ENCODE measurements around the gene ROBO1. TPM values are rescaled to one million over a fixed set of nuclear protein-coding genes. Genes with fewer than 3 reads are reported as not detected.

ROBO1 gene
- total RNA-seq, 1 donor from 2014 or later, result 169 TPM

DNA sequence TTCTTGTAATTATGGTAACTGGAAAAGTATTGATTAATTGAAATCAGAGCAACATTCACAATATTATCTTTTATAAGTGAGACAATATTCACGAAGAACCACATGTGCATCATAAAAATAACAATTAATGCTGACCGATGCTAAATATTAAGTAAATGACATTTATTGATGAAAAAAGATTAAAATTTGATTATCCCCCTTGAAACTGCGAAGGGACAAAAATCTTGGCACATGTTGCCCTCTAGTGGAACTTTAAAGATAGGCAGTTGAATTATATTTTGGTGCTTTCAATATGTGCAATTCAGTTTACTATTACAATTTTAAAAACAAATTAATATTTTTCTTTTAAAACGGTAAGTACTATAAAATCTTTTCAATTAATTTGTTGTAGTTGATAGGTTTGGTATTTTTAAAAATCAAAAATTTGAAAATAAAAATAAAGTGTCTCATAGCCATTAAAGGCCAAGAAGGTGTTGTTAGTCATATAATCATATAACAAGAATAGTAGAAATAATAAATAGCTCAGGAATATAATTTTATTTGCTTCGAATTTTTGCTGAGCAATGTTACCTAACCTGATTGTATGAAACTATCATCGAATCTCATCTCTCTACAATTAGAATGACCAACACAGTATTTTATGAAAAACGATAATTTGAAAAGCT, 270.2 kb downstream of the ROBO1 start:
- H3K4me1 Mint-ChIP-seq, result no peaks in the 10 kb centered on the region
- TF ChIP-seq EZH2phosphoT487 (IDR thresholded peaks at IDR 0.05), result no peak
- no peak for TF ChIP-seq EZH2 (IDR thresholded peaks at IDR 0.05)
- TF ChIP-seq, protein P1, sequence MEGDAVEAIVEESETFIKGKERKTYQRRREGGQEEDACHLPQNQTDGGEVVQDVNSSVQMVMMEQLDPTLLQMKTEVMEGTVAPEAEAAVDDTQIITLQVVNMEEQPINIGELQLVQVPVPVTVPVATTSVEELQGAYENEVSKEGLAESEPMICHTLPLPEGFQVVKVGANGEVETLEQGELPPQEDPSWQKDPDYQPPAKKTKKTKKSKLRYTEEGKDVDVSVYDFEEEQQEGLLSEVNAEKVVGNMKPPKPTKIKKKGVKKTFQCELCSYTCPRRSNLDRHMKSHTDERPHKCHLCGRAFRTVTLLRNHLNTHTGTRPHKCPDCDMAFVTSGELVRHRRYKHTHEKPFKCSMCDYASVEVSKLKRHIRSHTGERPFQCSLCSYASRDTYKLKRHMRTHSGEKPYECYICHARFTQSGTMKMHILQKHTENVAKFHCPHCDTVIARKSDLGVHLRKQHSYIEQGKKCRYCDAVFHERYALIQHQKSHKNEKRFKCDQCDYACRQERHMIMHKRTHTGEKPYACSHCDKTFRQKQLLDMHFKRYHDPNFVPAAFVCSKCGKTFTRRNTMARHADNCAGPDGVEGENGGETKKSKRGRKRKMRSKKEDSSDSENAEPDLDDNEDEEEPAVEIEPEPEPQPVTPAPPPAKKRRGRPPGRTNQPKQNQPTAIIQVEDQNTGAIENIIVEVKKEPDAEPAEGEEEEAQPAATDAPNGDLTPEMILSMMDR (IDR thresholded peaks at IDR 0.05), result peak; percentile 90
- no peak overlapping the region for H3K4me3 Mint-ChIP-seq
- no peaks in the 10 kb centered on the region for H3K36me3 ChIP-seq
- no peaks in the 10 kb centered on the region for H3K9me3 ChIP-seq (ENCODE audit: low read depth)
- no peak overlapping the region for H3K9ac ChIP-seq
- H3K27me3 Mint-ChIP-seq (ENCODE audit: insufficient read depth, low read depth), result no peaks in the 10 kb centered on the region
- H3K36me3 Mint-ChIP-seq, result no peaks in the 10 kb centered on the region
- no peaks in the 10 kb centered on the region for H3K4me1 ChIP-seq
- H3K27me3 ChIP-seq, result no peaks in the 10 kb centered on the region
- H4K20me1 ChIP-seq (ENCODE audit: low read depth), result no peaks in the 10 kb centered on the region
- no peak overlapping the region for H3K27ac ChIP-seq
- no peak overlapping the region for H2AFZ ChIP-seq (replicated peaks)
- no peak overlapping the region for H3K4me2 ChIP-seq
- no peak overlapping the region for H3K27ac Mint-ChIP-seq
- peaks cover 7% of the 10 kb centered on the region for H3K9me3 Mint-ChIP-seq
- no peaks in the 10 kb centered on the region for H3F3A ChIP-seq (ENCODE audit: low read depth)
- no peak overlapping the region for H3K4me3 ChIP-seq
- H3K79me2 ChIP-seq (ENCODE audit: low read depth), result no peaks in the 10 kb centered on the region
- peak; percentile 22 for DNase-seq (ENCODE audit: low spot score)

DNA sequence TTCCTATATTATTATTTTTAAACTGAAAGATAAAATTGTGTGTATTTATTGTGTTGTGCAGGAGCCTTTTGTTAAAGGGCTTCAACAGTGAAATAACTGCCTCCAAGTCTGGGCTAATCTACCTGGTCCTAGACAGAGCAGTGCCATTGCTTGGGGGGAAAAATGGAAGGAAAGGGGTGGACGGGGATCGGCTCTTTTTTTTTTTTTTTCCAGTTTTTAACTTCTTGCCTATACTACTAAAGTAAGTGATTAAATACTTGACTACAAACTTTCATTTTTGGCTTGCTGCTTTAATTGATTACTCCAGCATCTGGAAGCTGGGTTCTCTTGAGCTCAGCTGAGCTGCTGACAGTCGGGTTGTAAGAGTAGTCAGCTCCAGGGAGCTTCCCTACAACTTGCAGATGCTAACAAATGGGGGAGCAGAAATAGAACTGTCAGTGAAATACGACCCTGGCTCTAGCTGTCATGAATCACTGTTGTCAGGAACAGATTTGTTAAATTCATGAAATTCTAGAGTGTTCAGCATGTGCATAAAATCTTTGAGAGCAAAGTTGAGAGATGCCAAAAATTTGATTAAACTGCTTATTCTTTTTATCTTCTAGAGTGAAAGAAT, 276.7 kb downstream of the ROBO1 start:
- Mint-ChIP-seq H3K9me3 (no peaks in the 10 kb centered on the region), H3K27me3 (ENCODE audit: insufficient read depth, low read depth) (no peaks in the 10 kb centered on the region), H3K36me3 (no peaks in the 10 kb centered on the region), H3K4me3 (no peak overlapping the region), H3K27ac (peak overlapping the region; percentile 21), H3K4me1 (peaks cover 10% of the 10 kb centered on the region)
- no peak for TF ChIP-seq EZH2 (IDR thresholded peaks at IDR 0.05)
- TF ChIP-seq, protein P1 (IDR thresholded peaks at IDR 0.05), result no peak
- TF ChIP-seq EZH2phosphoT487 (IDR thresholded peaks at IDR 0.05), result no peak
- no peaks in the 10 kb centered on the region for H3K36me3 ChIP-seq
- H3K9me3 ChIP-seq (ENCODE audit: low read depth), result no peaks in the 10 kb centered on the region
- H3K9ac ChIP-seq, result no peak overlapping the region
- peak; percentile 16 for DNase-seq (ENCODE audit: low spot score)
- no peak overlapping the region for H3K27ac ChIP-seq
- H3K4me3 ChIP-seq, result no peak overlapping the region
- peaks cover 5% of the 10 kb centered on the region for H3K4me1 ChIP-seq
- no peaks in the 10 kb centered on the region for H3K79me2 ChIP-seq (ENCODE audit: low read depth)
- H4K20me1 ChIP-seq (ENCODE audit: low read depth), result no peaks in the 10 kb centered on the region
- H3F3A ChIP-seq (ENCODE audit: low read depth), result peaks cover 8% of the 10 kb centered on the region
- H2AFZ ChIP-seq (replicated peaks), result no peak overlapping the region
- no peaks in the 10 kb centered on the region for H3K27me3 ChIP-seq
- no peak overlapping the region for H3K4me2 ChIP-seq

DNA sequence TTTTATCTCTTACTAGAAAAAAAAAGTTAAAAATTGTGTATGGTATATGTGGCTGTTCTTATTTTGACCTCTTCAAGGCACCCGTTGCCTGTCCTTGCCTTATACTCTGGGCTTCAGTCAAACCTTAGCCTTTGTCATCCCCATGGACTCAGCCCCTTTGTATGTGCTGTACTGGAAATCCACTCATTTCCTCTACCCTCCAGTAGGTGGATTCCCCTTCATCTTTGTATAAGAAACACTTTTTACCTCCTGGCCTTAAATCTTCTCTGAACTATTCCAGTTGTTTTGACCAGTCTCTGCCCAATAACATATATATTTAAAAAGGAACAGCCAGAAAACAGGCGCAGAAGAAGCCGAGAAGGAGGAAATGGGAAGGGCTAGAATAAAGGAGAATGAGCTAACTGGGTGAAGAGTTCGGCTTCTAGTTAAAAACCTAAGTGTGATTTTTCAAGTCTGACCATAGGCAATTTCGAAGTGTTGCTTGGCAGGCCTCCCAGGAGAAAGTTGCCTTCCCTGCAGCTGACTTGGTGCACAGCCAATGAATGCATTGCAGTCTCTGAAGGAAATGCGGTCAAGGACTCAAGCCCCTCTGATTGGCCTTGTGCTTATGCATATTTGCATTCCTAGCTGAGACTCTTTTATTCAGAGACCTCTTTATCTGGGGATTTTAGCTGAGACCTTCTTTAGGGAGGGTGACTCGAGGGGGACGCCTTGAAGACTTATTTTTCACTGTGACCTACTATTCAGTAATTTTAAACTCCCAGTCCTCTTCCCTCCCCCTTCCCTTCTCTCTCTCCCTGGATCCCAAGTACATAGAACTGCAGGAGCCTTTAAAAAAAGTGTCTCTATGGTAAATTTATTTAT, 277.4 kb downstream of the ROBO1 start:
- TF ChIP-seq EZH2 (IDR thresholded peaks at IDR 0.05), result no peak
- no peak for TF ChIP-seq EZH2phosphoT487 (IDR thresholded peaks at IDR 0.05)
- TF ChIP-seq, protein P1 (IDR thresholded peaks at IDR 0.05), result peak; percentile 24
- H3K27ac ChIP-seq, result no peak overlapping the region
- peaks cover 10% of the 10 kb centered on the region for H3K4me1 Mint-ChIP-seq

More for the DNA sequence above, 277.4 kb downstream of the ROBO1 start:
- H3K27ac Mint-ChIP-seq, result no peak overlapping the region
- Histone ChIP-seq H3K4me3 (no peak overlapping the region), H3K79me2 (ENCODE audit: low read depth) (no peaks in the 10 kb centered on the region), H2AFZ (replicated peaks) (peak overlapping the region; percentile 76), H4K20me1 (ENCODE audit: low read depth) (no peaks in the 10 kb centered on the region), H3K4me1 (peaks cover 5% of the 10 kb centered on the region), H3K9me3 (ENCODE audit: low read depth) (no peaks in the 10 kb centered on the region), H3K36me3 (no peaks in the 10 kb centered on the region), H3K27me3 (no peaks in the 10 kb centered on the region), H3K4me2 (no peak overlapping the region), H3K9ac (no peak overlapping the region), H3F3A (ENCODE audit: low read depth) (peaks cover 8% of the 10 kb centered on the region)
- no peak overlapping the region for H3K4me3 Mint-ChIP-seq
- no peaks in the 10 kb centered on the region for H3K36me3 Mint-ChIP-seq
- DNase-seq (ENCODE audit: low spot score), result peak; percentile 25
- no peaks in the 10 kb centered on the region for H3K9me3 Mint-ChIP-seq
- H3K27me3 Mint-ChIP-seq (ENCODE audit: insufficient read depth, low read depth), result no peaks in the 10 kb centered on the region
